Omental fat pad (tissue), 4 donors: ENCODE data around the gene C1orf35. TPM values are rescaled to one million over a fixed set of nuclear protein-coding genes. Genes with fewer than 3 reads are reported as not detected.
A peak's percentile ranks its signal among the peaks of the same experiment; 100 is the strongest.

Source experiments
- ATAC-seq: fragments of 150-250 bp; one replicate; pipeline ENCODE4 v1.9.1; 2016; ENCODE audit warnings: mild to moderate bottlenecking, moderate library complexity; ENCODE audit not compliant: low FRiP score
- DNase-seq: peaks from one replicate; pipeline ENCODE4 v3.0.0-alpha.2; 2019; ENCODE audit warnings: low spot score
- total RNA-seq, 4 donors: library from RNA; depleted of rRNA; stranded (reverse); fragments of >200 nt; gene quantifications; one replicate each; pipeline ENCODE4 v1.1.0, GENCODE V29; 2016
- TF ChIP-seq, protein P1 (sequence below), 3 donors: fragments of 450-650 bp; IDR thresholded peaks; one replicate each; pipeline ENCODE4 v1.5.1; 2016 to 2017; ENCODE audit warnings: antibody characterized with exemption in 3 of 3, mild to moderate bottlenecking in 3 of 3, moderate library complexity in 2 of 3

C1orf35 gene
- total RNA-seq, 4 donors from 2014 or later: 5.1 to 17.2 (median 8.8) TPM

DNA sequence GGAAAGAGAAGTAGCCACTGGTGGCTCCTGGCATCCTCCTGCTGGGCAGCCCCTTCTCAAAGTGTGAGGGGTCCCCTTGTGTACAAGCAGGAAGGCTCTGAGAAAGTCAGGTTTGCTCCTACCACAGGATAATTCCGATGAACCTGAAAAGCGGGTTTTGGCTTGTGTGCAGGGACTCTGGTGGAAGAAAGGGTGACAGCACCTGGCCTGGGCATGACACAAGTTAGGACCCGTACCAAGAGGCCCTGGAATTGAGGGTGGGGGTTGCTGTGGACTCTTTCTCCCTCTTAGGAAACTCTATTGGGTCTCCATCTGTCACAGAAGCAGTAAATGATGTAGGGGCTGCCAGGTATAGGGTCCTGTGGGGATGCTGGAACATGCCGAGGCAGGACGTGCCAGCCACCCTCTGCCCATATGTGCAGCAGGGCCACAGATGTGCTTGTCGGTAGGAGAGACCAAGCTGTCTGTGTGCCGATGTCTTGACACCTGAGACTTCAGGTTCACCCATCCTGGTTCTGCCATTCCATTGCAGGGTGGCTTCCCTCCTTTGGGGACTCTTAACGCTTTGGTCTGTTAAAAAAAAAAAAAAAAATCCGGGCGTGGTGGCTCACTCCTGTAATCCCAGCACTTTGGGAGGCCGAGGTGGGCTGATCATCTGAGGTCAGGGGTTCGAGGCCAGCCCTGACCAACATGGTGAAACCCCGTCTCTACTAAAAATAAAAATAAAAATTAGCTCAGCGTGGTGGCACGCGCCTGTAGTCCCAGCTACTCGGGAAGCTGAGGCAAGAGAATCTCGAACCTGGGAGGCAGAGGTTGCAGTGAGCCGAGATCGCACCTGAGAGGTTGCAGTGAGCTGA is 9.8 kb downstream of the C1orf35 start:
- TF ChIP-seq, protein P1, sequence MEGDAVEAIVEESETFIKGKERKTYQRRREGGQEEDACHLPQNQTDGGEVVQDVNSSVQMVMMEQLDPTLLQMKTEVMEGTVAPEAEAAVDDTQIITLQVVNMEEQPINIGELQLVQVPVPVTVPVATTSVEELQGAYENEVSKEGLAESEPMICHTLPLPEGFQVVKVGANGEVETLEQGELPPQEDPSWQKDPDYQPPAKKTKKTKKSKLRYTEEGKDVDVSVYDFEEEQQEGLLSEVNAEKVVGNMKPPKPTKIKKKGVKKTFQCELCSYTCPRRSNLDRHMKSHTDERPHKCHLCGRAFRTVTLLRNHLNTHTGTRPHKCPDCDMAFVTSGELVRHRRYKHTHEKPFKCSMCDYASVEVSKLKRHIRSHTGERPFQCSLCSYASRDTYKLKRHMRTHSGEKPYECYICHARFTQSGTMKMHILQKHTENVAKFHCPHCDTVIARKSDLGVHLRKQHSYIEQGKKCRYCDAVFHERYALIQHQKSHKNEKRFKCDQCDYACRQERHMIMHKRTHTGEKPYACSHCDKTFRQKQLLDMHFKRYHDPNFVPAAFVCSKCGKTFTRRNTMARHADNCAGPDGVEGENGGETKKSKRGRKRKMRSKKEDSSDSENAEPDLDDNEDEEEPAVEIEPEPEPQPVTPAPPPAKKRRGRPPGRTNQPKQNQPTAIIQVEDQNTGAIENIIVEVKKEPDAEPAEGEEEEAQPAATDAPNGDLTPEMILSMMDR (IDR thresholded peaks at IDR 0.05): no peak
- DNase-seq (peak; percentile 20), ATAC-seq (no peak)

DNA sequence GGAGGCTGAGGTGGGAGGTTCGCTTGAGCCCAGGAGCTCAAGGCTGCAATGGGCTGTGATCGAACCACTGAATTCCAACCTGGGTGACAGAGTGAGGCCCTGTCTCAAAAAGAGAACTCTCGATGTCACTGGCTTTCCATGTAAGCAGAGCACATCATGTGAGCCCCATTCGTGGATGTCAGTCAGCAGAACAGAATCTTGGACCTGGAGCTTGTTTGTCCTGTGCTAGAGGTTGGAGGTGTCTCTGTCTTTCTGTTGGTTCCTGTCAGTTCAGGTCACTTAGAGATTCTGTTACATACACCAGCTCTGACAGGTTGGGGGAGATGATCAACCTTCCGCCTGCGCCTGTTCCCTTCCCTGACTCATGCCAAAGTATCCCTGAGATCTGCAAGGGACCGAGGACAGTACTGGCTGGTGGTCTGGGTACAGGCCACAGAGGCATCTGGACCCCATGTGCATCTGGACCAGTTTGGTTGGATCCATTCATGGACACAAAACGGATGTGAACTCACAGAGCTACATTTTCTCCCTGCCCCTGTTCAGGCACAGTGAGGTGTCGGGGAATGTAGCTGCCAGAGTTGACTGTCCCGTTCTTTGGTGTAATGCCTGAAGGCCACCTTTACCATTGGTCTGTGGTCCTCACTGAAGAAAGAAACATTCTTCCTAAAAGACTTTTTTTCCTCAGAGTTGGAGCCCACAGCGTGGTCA is 10.6 kb downstream of the C1orf35 start:
- ATAC-seq (no peak), DNase-seq (peak; percentile 8)
- TF ChIP-seq, protein P1 (IDR thresholded peaks at IDR 0.05): no peak

DNA sequence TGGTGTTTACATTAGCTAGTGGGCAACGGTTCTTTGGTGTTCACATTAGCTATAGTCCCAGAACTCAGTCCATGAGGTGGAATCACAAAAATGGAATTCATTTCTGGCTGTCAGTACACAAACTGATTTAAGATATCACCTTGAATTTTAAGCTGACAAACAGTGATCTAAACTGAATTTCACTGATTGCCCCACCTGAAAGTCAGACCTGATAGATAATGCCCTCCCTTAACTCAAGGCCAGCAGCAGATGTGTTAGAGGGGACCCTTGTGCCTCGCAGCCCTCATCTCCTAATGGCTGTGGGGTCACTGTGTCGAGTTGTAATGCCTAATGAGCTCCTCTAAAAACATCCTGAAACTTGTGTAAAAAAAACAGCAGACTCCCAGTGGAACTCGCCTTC is 12.0 kb downstream of the C1orf35 start:
- ATAC-seq: no peak
- TF ChIP-seq, protein P1 (IDR thresholded peaks at IDR 0.05): no peak
- DNase-seq: no peak

GRCh38 chr1:228090613-228091081 is 12.5 kb downstream of the C1orf35 start:
- DNase-seq: no peak
- no peak for ATAC-seq
- TF ChIP-seq, protein P1 (IDR thresholded peaks at IDR 0.05): no peak

GRCh38 chr1:228089519-228090380 is 13.4 kb downstream of the C1orf35 start:
- TF ChIP-seq, protein P1 (IDR thresholded peaks at IDR 0.05): no peak
- no peak for ATAC-seq
- DNase-seq: no peak

DNA sequence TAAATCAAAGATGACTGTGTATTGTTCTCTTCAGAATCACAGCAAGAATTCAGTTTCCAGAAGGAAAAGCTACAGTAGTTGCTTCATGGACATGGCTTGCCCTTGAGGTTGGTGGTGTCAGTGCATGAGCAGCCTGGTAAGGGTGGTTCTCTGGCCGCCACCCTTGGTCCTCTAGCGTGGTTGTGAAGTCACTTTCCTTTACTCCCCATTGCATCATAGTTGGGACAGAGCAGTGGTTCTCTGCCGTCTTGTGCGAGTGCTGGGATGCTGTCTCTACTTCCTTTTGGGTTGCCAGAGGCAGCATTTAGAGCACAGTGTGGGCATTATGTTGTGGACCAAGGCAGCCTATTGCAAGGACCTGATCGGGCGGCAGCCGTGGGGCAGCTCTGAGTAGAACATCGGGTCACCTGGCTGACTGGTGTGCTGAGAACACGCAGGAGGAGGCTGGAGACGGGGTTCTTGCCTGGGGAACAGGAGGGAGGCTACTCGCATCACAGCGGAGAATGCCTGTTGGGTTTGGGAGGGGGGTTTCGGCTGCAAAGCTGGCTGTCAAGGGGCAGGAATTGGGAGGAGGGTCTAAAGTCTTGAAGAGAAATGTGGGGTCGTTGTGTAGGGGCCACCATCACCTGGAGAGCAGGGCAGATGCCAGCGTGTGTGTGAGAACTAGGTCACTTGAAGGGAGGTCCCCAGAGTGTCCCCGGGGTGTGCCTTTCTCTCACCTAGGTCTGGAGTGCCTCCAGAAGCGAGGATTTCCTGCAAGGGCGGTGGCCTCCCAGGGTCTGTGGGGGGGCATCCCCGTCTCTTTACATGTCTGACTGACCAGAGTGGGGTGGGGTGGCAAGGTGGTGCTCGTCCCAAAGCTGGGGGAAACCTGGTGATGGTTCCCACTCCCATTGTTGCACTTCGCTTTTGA is 14.3 kb downstream of the C1orf35 start:
- DNase-seq (no peak), ATAC-seq (no peak)
- TF ChIP-seq, protein P1 (IDR thresholded peaks at IDR 0.05): no peak
